NCI-H510A treated with DMSO at 0.1 percent for 48 hours (cell line): ENCODE results near the gene CACTIN.
"Not testable (repeated sequence)": the region's sequence is repeated elsewhere in the genome, so short reads cannot be mapped to it uniquely, and the experiment has no call there.

Experiments used
- DNase-seq: peaks from one replicate; lab custom pipeline; 2025; lab: John Stamatoyannopoulos, UW

The CACTIN gene

DNA sequence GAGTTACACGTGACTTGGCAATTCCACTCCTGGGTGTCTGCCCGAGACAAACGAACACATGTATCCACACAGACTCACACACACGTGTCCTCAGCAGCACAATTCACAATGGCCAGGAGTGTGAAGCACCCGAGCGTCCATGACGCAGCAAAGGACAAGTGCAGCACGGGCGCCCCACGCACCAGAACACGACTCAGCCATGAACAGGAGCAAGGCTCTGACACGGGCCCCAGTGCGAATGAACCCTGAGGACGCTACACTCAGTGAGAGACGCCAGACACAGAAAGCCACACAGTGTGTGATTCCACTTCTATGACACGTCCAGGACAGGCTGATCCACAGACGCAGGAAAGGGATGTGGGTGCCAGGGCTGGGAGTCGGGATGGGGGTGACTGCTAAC, 37.2 kb upstream of the CACTIN start:
- DNase-seq, result no peak

DNA sequence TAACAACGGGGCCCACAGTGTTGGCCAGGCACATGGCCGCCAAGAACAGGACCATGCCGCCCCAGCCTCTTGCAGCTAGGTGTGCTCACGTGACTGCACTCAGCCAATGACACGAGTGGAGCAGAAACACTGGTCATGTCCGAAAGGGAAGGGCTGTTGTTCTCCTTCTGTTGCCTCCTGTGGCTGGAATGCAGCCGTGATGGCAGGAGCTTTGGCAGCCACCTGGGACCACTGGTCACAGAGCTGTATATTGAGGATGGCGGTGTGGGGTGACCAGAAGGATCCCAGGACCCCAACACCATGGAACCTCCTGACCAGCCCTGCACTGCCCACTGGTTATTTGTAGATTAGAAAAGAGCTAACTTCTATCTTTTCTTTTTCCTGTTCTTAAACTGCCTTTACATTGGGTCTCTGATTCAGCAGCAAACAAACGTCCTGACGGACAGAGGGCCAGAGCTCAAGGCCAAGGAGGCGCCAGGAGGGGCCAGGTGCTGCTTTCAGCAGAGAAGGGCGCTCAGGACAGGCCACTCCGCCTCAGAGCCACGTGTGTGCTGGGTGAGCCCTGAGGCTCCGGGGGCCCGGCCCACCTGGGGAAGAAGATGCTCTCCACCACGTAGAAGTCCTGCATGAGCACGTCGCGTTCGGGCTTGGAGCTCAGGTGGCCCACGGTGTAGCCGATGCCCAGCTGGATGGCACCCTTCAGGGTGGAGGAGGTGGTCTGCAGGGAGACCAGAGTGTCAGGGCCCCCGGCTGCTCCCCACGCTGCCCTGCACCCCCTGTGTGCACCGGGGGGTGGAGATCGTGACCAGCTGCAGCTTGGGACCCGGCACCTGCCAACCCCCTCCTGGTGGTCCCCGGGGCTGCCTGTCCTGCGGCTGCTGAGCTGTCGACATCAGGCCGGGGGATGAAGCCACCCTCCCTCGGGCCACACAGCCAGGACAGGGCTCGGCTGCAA, 35.0 kb upstream of the CACTIN start:
- no peak for DNase-seq

DNA sequence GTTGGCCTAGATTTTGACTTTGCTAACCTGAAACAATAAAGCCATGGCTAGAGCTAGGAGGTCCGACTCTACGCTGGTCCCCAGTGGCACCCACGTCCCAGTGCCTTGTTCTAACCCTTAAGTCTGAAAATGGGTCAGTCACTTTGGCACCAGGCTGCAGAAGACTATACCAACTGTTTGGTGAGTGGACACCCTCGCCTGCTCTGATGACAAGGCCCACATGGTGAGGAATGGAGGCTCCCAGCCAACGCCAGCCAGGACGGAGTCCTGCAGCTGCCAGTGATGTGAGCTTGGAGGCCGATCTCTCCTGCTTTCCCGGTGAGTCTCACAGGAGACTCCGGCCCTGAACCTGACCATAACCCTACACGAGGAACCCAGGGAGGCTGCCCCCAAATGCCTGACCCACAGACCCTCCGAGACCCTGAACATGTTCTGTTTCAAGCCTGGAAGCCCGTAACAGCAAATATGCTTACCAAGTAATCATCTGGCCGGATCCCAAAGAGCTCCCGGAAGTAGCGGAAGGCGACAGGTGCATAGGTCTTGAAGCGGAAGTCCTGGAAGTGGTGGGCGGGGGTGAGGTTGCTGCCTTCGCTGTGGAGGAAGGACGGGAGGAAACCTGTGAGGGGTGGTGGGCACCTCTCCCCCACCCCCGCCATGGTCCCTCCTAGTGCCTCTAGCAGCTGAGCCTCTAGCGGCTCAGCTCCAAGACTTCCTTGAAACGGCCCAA, 34.1 kb upstream of the CACTIN start:
- no peak for DNase-seq

DNA sequence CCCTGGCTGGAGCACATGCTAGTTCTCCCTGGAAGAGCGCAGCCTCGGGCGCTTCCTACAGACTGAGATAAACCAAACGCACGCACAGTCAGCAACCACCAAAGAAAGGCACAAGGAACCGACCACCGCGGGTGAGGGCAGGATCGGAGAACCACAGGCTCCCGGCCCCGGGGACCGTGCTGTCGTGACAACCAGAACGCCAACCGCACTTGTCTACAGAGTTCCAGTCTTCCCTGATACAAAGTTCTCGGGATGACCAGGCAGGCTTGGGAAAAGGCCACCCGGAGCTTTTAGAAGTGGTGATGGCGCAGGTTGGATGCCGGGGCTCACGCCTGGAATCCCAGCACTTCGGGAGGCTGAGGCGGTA, 33.1 kb upstream of the CACTIN start:
- DNase-seq, result no peak

DNA sequence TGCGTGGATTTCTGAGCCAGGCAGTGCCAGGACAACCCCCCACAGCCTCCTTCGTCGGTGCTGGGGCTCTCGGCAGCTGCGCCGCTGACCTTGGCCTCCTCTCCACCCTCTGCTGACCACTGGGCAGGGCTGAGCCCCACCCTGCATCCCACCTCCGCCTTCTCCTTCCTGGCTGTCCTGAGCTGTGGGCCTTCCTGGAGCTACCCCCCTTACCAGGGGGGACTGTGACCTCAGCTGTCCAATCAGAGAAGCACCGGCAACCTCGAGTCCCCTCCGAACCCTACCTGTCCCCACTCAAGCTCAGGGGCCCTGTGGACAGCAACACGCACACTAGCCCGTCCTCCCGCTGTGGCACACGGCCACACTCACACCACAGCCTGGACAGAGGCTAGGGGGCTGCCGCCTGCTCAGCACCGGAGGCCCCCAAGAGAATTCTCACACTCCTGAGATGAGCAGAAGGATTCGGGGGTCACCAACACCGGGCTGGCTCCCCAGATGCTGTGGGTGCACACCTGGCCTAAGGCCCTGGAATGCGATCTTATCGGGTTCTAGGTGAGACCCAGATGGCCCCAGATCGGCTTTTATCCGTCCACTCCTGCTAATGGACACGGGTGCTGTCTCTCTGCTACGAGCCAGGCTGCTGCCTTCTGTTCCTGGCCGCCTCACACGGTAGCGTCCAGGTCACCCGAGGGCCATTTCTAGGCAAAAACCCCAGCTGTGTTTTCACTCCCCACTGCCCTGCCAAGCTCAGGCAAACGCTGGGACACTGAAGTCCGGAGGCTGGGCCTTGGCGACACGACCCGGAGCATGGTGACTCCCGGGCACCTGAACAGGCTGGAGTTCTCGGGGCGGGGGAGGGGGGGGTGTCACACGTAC, 32.5 kb upstream of the CACTIN start:
- no peak for DNase-seq

DNA sequence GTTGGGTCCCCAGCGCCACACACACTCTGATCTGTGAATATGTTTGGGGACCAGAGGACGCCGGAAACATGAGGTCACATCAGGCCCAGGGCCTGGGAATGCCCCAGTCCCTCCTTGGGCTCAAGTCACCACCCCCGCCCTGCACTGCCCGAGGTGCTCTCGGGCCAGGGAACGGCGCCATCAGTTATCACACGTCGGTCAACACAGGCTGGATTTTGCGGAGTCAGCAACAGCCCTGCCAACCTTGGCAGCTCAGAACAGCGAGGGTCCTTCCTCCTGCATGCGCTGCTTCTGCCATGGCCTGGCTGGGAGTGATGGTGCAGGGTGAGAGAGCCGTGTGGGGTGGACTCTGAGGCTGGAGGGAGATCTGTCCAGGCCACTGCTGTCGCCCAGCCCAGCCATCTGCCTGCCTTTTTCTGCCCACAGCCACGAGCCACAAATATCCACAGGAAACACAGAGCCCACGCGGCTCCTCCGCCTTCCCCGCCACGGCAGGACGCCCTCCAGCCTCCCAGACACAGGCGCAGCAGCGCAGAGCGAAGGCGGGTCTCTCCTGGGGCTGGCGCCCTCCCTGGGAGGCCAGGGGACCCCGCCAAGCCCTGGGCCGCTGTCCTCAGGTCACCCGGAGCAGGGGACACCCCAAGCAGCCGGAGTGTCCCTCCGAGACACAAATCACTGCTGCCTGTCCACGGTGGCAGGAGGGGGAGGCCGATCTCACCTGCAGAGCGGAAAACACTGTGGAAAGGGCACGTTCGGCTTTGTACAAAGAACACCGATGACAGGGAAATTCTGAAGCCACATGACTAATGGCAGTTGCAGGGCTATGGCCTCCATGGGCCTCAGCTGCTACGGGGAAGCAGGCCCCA, 31.6 kb upstream of the CACTIN start:
- DNase-seq, result no peak

DNA sequence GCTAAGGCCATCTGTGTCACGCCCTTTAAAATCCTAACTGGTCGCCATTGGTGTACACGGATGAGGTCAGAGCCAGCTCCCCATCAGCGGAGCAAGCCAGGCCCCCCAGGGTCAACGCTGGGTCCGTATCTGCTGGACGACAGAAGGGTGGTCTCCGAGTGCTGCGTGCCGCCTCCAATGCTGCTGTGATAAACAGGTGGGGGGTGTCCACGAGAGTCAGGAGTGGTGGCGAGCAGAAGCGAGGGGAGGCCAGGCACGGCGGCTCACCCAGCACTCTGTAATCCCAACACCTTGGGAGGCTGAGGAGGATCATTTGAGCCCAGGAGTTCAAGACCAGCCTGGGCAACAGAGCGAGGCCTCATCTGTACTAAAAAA, 30.8 kb upstream of the CACTIN start:
- DNase-seq, result no peak

DNA sequence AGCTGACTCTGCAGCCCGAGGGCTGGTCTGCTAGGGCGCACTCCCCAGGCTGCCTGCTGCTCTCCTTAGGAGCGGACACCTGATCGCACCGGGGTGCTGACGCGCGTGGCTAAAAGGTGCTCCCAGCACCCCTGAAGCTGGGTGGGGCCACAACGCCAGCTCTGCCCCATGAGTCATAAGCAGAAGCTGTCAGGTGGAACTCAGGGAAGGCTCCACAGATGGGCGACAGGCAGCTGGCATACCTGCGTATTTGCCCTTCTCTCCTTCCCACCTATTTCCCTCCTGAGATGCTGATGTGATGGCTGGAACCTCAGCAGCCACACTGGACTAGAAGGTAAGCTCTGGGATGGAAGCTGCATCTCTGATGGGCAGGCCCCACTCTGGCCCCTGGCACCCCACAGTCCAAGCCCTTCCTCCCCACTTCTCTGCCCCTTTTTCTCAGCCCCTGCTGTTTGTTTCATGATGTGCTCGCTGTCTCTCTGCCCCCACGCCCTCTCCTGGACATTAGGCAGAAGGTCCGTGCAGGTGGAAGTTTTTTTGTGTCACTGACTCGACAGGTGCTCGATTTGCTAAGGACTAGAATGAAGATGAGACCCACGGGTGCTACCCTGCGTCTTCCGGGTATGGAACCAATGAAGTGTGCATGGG, 30.3 kb upstream of the CACTIN start:
- DNase-seq, result no peak

DNA sequence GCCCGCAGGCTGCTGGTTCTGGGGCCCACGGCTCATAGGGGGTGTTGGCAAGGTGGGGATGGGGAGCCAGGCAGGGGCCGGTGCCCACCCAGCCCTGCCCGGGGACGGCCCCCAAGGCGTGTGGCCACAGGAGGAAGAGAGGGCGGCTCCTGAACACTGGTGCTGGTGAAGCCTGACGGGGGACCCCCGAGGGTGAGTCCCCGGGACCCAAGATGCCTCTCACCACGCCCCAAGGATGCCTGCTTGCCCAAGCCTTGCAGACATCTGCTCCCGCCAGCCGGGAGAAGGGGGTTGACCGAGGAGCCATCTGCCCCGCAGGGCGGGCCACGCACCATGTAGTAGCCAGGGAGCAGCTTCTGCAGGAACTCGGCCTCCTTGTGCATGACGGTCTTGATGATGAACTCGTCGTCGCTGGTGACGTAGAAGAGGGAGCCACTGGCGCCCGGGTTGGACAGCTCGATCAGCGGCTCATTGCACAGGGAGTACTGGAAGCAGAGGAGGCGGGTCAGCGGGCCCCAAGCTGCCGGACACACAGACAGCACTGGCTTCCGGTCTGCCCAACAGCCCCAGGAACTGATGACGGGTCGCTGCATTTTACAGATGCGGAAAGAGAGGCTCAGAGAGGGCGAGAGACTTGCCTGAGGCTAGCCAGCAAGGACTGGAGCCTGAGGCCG, 29.6 kb upstream of the CACTIN start:
- no peak for DNase-seq

DNA sequence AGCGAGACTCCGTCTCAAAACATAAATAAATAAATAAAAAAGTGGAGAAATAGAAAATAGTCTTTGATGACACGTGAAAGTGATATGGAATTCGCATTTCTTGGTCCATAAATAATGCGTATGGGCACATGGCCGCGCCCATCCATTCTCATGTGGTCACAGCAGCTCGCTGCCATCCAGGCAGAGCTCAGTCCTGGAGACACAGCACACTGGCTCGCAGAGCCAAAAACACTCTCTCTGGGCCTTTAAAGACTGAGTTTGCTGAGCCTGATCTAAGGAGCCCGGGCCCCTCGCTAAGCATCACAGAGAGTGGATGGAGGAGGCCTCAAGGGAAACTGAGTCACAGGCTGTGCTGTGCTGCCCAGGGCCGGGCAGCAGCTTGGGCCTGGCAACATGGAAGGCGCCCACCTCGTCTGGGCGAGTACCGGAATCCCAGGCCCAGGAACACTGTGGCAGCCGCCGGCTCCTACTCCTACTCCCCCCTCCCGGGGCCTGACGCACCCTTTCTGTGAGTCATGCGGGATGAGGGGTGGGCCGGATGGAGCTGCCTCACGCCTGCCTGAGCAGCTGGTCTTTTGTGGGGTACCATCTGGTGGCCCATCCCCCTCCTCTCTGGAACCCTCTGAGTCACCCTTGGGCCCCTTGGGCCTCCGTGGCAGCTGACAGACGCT, 28.9 kb upstream of the CACTIN start:
- DNase-seq, result no peak

DNA sequence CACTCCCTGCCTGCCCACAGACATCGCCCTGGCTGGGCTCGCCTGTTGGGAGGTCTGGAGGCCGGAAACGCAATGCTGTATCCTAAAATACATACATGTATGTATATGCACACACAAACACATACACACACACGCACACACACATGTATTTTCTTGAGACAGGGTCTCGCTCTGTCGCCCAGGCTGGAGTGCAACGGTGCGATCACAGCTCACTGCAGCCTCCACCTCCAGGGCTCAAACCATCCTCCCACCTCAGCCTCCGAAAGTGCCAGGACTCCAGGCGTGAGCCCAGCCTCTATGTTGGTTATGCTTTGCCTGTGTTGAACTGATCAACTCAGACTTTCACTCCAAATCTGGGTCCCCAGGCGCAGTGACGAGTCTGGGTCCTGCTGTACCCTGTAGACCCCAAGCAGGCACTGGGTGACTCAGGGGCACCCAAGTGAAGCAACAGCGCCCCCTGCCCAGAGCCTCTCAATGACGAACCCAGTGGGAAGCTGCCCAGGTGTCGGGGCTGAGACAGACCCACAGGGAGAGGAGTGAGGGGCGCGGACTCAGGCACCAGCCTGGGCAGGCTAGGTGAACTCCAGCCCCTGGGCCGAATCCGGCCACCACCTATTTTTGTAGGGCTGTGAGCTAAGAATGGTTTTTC, 27.4 kb upstream of the CACTIN start:
- DNase-seq, result no peak

DNA sequence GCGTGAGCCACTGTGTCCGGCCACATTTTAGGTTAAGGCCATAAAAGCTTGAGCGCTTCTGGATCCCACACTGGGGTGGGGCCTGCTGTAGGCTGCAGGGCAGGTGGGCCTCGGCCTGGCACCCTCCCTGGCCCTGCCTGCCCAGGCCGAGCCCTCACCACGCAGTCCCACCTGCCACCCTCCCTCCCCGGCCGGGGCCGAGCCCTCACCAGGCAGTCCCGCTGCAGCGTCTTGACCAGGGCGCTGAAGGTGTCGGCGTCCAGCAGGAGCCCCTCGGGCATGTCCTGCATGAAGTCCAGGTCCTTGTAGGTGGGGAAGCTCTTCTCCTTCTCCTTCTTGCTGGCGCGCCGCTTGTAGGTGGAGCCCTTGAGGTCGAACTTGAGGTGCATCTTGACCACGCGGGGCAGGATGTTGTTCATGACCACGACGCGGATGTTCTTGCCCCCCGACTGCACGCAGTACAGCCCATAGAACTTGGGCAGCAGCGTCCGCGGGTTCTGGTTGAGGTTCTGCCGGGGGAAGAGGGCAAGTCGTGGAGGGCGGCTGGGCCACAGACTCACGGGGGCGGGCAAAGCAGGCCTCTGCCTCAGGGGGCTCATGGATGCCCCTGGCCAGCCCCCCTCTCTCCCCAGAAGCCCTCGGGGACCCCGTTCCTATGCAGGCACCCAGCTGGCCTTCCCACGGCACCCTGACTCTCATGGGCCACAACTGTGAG, 26.6 kb upstream of the CACTIN start:
- DNase-seq, result no peak

DNA sequence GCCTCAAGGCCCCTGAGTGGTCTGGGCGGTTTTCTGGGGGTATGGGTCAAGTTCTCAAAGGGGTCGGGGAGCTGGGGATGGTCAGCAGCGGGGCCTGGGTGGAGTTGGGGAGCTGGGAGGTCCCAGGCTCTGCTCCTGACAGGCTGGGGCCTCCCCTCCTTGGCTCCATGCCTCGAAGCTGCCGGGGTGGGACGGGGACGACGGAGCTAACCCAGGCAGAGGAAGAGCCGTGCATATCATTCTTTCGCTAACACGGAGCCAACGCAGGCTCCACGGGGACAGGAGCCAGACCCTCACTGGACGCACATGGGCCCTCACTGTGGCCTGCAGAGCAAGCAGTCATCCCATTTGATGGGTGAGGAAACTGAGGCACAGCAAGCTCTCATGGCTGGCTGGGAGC, 25.8 kb upstream of the CACTIN start:
- no peak for DNase-seq

DNA sequence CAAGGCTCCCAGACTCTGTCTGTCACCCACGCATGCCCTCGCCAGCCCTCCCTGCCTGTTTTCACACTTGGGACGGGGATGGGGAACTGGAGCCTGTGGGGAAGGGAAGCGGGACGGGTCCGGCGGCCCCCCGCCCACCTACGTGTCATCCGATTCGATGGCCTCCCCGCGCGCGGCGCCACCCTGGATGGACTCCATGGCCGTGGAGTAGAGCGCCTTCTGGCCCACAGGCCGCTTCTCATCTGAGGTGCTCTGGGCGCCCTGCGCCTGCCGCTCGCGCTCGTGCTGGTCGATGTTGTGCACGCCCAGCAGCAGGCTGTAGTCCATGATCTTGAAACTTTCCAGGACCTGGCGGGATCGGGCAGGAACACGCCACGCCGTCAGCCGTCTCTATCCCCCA, 25.1 kb upstream of the CACTIN start:
- no peak for DNase-seq

DNA sequence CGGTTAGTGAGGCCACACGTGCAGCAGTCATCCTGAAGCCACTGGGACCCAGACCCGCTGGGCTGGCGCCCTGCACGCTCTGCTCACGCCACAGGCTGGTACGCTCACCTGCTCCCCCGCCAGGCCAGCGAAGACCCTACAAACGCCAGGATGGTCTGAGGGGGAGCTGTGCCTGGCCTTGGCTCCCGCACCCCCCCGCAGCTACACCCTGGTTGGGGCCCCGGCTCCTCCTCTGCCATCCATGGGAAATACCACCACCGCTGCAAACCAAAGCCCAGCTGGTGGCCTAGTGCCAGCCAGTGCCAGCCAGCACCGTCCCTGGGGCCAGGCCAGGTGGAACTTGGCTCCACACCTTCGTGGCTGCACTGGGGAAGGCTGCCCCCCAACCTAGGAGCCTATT, 23.3 kb upstream of the CACTIN start:
- no peak for DNase-seq

DNA sequence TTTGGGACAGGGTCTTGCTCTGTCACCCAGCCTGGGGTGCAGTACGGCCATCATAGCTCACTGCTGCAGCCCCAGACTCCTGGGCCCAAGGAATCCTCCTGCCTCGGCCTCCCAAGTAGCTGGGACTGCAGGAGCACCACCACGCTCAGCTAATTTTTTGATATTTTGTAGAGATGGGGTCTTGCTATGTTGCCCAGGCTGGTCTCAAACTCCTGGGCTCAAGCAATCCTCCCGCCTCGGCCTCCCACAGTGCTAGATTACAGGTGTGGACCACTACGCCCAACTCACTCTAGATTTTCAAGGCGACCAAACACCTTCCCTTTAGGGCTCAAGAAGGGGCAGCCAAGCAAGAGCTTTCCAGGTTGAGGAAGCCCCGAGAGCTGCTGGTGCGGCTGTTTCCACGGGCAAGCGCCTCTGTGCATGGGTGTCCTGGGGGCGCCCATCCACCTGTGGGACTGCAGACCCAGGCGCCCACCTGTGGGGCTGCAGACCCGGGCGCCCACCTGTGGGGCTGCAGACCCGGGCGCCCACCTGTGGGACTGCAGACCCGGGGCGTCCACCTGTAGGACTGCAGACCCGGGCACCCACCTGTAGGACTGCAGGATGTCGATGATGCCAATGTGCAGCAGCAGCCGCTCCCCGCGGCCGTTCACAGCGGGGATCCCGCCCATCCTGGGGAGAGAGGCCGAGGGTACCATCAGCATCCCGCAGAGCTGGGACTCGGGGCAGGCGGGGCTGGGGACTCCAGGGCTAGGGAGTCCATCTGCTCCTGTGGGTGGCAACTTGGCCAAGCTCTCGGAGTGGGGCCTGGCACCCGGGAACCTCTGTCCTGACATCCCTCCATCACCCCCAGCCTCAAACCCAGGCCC, 21.7 kb upstream of the CACTIN start:
- DNase-seq, result no peak

DNA sequence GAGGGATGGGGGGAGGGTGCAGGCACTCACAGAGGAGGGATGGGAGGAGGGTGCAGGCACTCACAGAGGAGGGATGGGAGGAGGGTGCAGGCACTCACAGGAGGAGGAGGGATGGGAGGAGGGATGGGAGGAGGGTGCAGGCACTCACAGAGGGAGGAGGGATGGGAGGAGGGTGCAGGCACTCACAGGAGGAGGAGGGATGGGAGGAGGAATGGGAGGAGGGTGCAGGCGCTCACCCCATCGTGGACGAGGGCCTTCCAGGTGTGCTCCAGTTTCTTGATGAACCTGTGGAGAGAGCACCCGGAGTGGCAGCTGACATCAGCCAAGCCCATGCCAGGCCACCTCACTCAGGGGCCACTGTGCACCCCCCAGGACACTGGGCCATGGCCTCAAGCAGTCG, 20.5 kb upstream of the CACTIN start:
- DNase-seq, result not testable (repeated sequence)
